HG03196 (cell line): ENCODE measurements around the gene EIF3M.
"Not testable (repeated sequence)": the region's sequence is repeated elsewhere in the genome, so short reads cannot be mapped to it uniquely, and the experiment has no call there.

ENCODE experiments used
- ATAC-seq: cut with Tn5 transposase; IDR thresholded peaks from one replicate; pipeline ENCODE4 v1.9.1; 2021; ENCODE audit not compliant: unreplicated experiment

The EIF3M gene

DNA sequence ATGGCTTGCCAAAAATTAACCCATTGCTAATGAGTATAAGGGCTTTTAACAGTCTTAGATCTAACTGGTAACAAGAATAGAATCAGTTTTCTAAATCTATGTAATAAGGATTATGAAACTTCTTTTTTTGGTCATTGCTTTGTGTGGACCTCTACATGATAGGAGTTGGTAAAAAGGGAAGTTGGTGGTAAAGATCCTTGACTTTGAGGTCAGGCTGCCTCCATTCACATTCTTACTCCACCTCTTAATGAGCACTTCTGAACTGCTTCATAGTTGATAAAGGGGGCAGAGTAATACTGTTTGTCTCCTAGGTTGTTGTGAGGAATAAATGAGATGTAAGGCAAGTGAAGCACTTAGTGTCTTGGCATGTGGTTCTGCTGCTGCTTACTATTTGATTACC is 10.6 kb downstream of the EIF3M start:
- no peak for ATAC-seq

DNA sequence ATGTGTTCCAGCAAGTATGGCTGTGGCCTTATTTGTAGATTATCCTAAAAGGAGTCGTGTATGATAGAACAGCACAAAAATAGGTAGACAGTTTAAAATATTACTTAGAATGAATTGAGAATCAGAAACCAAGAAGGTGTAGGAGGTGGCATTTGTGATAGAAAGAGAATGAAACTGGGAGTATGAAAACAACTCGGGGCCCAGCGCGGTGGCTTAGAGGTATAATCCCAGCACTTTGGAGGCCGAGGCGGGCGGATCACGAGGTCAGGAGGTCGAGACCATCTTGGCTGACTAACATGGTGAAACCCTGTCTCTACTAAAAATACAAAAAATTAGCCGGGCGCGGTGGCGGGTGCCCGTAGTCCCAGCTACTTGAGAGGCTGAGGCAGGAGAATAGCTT is 12.5 kb downstream of the EIF3M start:
- ATAC-seq, result not testable (repeated sequence)

DNA sequence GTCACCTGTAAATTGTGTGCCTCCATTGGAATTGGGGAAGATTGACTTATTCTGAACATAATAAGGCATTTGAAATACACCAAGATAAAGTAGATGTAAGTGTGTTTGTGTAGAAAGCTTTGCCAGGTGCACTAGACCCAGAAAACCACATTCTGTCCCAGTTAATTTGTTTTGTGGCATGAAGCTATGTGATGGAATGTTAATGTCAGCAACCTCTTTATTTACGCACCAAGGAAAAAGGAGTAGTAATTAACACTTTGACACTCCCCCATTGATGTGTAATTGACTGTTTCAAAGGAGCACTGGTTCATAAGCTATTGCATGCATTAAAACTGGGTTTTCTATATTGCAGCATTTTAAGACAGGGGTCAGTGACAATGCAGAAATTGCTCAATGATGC is 14.3 kb downstream of the EIF3M start:
- no peak for ATAC-seq

DNA sequence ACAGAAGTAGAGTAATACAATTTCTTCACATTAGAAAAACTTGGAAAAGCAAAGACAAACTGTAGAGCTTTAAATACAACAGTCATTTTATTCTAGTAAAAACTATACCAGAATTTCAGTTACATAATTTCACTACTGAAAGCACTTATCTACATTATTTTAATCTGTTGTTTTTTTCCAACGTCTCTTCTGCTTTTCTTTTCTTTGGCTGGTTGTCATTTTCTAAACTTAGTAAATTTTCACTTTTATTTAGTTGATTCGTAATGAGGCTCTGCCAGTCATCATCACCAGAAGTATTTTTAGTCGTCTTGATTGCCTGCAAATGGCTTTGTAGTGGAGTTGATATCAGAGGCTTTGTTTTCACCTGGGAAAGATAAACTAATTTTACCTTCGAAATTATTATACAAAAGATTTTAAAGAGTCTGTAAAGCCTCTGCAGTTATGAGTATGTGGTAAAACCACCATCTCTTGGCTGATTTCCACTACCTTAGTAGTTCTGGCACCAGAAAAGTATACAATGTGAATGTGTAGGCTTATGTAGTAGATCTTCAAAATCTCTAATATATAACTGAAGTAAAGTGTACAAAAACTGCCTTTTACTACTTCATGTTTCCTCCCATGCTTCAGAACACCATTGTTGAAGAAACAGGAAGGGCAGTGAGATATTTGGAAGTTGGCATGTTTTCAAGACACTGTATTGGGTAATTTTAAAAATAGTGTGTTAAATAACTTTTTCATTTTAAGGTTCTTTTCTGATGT is 19.2 kb downstream of the EIF3M start:
- no peak for ATAC-seq

- no peak for ATAC-seq
Observed at GRCh38 chr11:32606220-32606619, 22.6 kb downstream of the EIF3M start.

DNA sequence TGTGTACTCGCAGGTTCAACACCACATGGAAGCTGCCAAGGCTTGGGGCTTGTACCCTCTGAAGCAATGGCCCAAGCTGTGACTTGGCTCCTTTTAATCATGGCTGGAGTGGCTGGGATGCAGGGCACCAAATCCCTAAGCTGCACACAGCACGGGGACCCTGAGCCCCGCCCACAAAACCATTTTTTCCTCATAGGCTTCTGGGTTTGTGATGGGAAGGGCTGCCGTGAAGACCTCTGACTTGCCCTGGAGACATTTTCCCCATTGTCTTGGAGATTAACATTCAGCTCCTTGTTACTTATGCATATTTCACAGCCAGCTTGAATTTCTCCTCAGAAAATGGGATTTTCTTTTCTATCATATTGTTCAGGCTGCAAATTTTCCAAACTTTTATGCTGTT is 25.2 kb downstream of the EIF3M start:
- ATAC-seq, result not testable (repeated sequence)

DNA sequence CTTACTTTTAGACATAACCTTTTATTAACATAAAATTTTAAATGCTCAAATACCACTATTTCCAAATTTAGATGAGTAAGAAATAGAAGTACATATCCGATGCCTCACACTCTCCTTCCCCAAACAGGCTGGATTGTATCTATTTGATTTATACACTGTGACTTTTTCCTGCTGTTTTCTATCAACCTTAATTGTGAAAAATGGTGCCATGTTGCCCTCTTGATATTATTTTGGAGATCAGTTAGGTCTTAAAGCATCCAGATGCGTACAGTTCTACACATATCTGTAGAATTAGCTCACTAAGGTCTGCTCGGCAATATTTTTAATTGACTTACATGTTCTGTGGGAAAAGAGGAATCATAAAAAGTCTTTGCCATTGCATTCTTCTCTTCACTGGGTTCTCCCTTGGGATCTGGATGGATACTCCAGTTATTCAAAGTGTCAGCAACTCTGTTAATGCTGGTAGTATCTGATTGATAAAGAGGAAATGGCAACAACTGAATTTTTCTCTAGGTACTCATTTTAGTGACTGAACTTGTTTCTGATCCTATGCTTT is 27.2 kb downstream of the EIF3M start:
- ATAC-seq, result no peak

- no peak for ATAC-seq
Observed at GRCh38 chr11:32613500-32614151, 30.0 kb downstream of the EIF3M start.

- ATAC-seq, result no peak
Observed at GRCh38 chr11:32615422-32615821, 31.8 kb downstream of the EIF3M start.

- no peak for ATAC-seq
Observed at GRCh38 chr11:32616903-32617302, 33.3 kb downstream of the EIF3M start.

GRCh38 chr11:32630844-32631243 is 47.2 kb downstream of the EIF3M start:
- no peak for ATAC-seq

DNA sequence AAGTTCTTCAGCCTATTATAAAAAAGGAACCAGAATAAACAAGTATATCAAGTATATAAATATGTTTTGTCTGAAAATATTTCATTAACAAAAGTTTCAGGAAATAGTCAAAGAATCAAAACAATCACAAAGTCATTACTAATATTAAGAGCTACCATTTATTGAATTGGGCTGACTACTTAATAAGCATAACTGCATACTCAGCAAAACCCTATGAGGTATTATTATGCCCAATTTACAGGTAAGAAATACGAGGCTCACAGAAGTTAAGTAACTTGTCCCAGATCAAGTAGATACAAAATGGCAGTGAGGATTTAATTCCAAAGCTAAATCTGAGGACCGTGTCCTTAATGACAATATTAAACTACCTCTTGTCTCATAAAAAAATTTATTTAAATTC is 52.2 kb downstream of the EIF3M start:
- ATAC-seq, result no peak

- ATAC-seq, result no peak
Observed at GRCh38 chr11:32641361-32641760, 57.7 kb downstream of the EIF3M start.

DNA sequence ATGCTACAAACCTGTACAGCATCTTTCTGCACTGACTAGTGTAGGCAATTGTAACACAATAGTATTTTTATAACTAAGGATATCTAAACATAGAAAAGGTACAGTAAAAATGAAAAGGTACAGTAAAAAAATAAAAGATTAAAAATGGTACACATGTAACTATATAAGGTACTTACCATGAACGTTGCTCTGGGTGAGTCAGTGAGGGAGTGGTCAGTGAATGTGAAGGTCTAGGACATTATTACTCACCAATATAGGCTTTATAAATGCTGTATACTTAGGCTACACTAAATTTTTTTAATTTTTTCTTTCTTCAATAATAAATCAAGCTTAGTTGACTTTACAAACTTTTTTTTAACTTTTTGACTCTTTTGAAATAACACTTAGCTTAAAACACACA is 59.9 kb downstream of the EIF3M start:
- no peak for ATAC-seq
